Measurements from ENCODE around the gene ACD.

Gene ACD

DNA sequence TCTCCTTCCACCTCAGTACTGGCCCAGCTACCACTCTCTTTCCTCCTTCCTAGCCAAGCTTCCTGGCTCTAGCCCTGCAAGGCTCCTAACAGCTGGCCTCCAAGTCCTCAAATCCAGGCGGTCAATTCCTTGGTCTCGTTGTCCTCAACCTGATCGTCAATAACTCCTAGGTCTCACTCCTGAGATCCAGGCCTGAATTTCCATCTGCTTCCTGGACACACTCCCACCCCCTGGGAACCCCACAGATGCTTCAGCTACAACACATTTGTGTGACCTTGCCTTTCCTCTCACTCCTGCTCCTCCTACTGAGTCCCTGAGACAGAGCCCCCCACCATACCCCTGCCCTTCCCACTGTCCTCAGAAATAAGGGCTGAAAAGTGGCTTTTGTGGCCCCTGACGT, 4.2 kb upstream of the ACD start:
- DNase-seq (ENCODE audit: low read depth, low spot score) = no peak
- no peak overlapping the region for H3K4me3 ChIP-seq (ENCODE audit: low read length)

GRCh38 chr16:67663877-67664222, 3.8 kb upstream of the ACD start:
- H3K4me3 ChIP-seq (ENCODE audit: low read length) = no peak overlapping the region
- no peak for DNase-seq (ENCODE audit: low read depth, low spot score)

- no peak overlapping the region for H3K4me3 ChIP-seq (ENCODE audit: low read length)
- no peak for DNase-seq (ENCODE audit: low read depth, low spot score)
Observed at GRCh38 chr16:67663151-67663876, 3.3 kb upstream of the ACD start.

GRCh38 chr16:67662653-67663010, 2.6 kb upstream of the ACD start:
- DNase-seq (ENCODE audit: low read depth, low spot score) = no peak
- no peak overlapping the region for H3K4me3 ChIP-seq (ENCODE audit: low read length)

GRCh38 chr16:67661886-67662652, 2.0 kb upstream of the ACD start:
- no peak for DNase-seq (ENCODE audit: low read depth, low spot score)
- no peak overlapping the region for H3K4me3 ChIP-seq (ENCODE audit: low read length)

DNA sequence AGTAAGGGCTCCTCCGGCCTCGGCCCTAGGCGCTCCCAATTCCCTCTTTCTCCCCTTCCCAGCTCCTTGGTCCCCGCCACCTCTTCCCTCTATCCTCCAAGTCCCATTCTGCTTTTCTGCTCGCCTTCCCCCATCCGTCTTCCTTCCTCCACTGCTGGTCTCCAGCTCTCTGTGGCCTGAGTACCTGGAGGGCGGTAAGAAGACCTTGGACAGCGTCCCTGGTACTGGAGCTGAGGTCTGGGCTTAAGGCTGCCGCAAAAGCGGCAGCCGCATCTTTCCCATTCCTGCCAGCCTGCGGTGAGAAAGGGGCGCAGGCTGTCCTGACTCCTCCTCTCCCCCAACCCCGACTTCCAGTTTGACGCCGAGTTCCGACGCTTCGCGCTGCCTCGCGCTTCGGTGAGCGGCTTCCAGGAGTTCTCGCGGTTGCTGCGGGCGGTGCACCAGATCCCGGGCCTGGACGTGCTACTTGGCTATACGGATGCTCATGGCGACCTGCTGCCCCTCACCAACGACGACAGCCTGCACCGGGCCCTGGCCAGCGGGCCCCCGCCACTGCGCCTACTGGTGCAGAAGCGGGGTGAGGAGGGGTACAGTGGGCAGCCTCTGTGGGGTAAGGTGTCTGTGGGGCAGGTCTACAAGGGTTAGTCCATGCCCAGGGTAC, 1.2 kb upstream of the ACD start:
- no peak for DNase-seq (ENCODE audit: low read depth, low spot score)
- H3K4me3 ChIP-seq (ENCODE audit: low read length) = peak overlapping the region; percentile 99

GRCh38 chr16:67660564-67661028, 536 bp upstream of the ACD start, which contains the start of gene PARD6A:
Gene PARD6A, plus strand, starts transcription at chr16:67660960. Its CDS starts 79 bp downstream, at chr16:67661039.
- DNase-seq (ENCODE audit: low read depth, low spot score) = peak; percentile 97
- H3K4me3 ChIP-seq (ENCODE audit: low read length) = peak within 1 kb of the TSS; percentile 99

DNA sequence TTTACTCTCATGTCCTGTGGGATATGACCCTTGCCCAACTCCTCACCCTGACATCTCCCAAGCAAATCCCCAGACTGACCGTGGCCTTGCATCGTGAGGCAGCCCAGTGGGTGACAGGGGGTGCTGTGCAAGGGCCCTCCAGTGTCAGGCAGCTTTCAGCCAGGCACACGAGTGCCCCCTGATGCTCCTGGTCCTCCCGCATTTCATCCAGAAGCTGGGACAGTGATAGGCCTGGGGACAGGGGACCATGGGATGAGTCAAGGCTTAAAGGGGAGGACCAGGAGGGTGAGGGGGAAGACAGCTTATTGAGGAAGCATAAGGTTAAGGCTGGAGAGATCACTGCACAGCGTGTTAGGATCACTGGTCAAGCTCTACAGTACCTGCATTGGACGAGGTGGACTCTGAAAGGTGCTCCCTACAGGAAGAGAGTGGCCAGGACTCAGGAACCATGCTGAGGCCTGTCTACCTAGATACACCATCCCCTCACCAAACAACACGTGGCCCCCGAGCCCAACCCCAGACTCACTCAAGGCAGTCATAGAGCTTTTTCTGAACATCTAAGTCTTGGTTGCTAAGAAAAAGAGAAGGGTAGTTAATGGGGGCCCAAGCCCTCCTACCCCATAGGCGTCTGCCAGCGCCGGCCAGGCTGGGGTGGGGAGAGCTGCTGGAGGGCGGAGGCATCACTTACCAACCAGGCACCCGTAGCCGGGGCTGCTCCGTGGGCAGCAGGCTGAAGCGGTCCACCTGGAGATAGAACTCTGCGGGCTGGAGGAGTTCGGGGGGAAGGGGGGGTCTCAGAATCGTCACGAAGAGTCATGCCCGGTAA, 998 bp downstream of the ACD start:
- H3K4me3 ChIP-seq (ENCODE audit: low read length) = peak overlapping the region; percentile 99
- no peak for DNase-seq (ENCODE audit: low read depth, low spot score)

GRCh38 chr16:67657751-67658518, 2.1 kb downstream of the ACD start:
- no peak for DNase-seq (ENCODE audit: low read depth, low spot score)

GRCh38 chr16:67657017-67657608, 2.9 kb downstream of the ACD start:
- no peak overlapping the region for H3K4me3 ChIP-seq (ENCODE audit: low read length)
- no peak for DNase-seq (ENCODE audit: low read depth, low spot score)

More at GRCh38 chr16:67657751-67658518, 2.1 kb downstream of the ACD start:
- H3K4me3 ChIP-seq (ENCODE audit: low read length) = no peak overlapping the region

DNA sequence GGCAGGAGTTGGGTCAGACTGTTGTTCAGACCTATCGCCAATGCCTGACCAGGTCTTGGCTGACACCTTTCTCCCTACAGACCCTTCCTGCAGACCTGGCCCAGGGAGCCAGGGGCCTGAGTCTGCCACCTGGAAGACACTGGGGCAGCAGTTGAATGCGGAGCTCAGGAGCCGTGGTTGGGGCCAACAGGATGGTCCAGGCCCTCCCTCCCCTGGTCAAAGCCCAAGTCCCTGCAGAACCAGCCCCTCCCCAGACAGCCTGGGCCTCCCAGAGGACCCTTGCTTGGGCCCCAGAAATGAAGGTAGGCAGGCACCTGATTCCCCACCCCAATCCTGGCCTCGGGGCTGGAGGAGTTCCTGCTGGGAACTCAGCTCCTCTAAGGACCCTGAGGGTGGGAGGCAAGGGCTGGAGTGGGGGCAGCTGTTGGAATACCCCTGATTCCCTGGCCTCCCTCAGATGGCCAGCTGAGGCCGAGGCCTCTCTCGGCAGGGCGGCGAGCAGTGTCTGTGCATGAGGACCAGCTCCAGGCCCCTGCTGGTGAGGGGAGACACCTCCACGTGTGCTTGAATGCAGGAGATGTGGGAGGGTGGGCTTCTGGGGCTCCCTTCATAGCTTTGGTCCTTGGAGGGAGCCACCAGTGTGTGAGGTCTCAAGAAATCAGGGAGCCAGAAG, 3.6 kb downstream of the ACD start:
- H3K4me3 ChIP-seq (ENCODE audit: low read length) = no peak overlapping the region
- no peak for DNase-seq (ENCODE audit: low read depth, low spot score)

- no peak for DNase-seq (ENCODE audit: low read depth, low spot score)
- no peak overlapping the region for H3K4me3 ChIP-seq (ENCODE audit: low read length)
Observed at GRCh38 chr16:67655363-67655762, 4.7 kb downstream of the ACD start.

DNA sequence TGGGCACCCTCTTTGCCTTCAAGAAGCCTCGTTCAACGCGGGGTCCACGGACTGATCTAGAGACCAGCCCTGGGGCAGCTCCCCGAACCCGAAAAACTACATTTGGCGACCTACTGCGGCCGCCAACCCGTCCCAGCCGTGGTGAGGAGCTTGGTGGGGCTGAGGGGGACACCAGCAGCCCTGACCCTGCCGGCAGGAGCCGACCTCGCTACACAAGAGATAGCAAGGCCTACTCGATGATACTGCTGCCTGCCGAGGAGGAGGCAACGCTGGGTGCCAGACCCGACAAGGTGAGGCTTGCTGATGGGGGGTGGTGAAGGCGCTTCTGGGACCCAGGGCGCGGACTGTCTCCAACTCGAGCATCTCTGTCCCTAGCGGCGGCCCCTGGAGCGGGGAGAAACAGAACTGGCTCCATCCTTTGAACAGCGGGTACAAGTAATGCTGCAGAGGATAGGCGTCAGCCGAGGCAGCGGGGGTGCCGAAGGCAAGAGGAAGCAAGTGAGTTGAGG, 5.6 kb downstream of the ACD start:
- H3K4me3 ChIP-seq (ENCODE audit: low read length) = no peak overlapping the region
- DNase-seq (ENCODE audit: low read depth, low spot score) = no peak

DNA sequence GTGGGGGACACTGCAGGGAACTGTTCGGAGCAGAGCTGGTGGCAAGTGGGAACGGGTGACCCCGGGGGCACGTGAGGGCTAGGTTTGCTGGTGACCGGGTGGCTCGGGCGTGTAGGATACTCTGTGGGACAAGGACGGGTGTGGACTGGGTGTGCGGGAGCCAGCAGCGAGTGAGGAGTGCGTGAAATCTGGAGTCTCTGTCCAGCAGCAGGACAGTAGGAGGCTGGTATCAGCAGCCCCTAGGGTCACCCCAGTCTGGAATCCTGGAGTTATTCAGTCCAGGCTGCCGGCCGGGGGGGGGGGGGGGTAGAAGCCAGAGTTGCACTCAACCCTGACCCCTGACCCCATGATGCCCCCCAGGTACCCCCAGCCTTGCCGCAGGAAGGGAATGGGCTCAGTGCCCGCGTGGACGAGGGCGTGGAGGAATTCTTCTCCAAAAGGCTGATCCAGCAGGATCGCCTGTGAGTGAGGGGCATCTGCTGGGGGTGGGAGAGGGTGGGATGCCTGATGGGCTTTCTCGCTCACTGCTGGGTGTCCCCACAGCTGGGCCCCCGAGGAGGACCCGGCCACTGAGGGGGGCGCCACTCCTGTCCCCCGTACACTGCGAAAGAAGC, 6.2 kb downstream of the ACD start:
- no peak for DNase-seq (ENCODE audit: low read depth, low spot score)
- H3K4me3 ChIP-seq (ENCODE audit: low read length) = no peak overlapping the region

DNA sequence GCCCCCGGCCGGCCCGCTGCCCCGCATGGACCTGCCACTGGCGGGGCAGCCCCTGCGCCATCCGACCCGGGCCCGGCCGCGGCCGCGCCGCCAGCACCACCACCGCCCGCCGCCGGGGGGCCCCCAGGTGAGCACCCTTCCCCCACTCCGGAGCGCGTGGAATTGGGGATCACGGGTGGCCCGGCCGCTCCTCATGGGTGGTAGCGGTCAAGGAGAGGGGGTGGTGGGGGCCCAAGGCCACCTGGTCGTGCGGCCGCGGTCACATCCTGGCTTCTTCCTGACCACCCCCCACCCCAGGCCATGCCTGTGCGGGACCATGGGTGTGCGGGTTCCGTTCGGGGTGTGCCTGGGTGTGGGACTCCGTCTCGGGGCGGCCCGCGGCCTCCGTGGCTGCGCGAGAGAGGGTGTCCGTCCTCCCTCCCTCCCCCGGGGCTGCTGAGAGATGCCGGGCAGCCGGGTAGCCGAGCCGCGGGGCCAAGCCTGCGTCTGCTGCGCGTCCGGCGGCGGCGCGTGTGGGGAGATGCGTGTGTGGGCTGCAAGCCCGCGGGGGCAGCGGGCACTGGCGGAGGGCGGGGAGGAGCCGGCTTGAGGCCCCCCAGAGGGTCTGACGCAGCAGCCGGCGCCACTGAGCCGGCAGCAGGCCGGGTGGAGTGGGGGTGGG, 6.8 kb downstream of the ACD start:
- no peak overlapping the region for H3K4me3 ChIP-seq (ENCODE audit: low read length)
- no peak for DNase-seq (ENCODE audit: low read depth, low spot score)

DNA sequence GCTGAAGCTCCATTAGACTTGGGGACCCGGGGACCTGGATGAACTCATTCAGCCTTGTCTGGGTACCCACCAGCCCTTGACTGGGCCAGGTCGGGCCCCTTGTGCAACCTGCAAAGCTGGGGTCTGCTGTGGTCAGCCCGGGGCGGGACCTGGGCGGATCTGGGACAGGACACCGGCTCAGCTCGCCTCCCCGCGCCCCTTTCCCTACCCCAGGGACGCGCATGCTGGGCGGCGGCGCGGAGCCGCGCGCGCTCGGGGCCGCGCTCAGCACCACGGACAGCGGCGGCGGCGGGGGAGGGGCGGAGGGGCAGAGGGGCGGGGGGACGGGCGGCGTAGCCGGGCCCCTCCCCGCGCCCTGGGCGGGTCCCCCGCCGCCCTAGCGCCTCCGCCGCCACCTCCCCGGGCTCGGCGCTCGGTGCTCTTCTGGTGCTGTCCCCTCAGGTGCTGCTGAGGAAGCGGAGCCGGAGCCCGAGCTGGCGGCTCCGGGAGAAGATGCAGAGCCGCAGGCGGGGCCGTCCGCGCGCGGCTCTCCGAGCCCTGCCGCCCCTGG, 7.4 kb downstream of the ACD start:
- no peak overlapping the region for H3K4me3 ChIP-seq (ENCODE audit: low read length)
- no peak for DNase-seq (ENCODE audit: low read depth, low spot score)
